NB4 (cell line): ENCODE measurements around the gene WIPF3.

Experiments
- MYC ChIP-seq: IDR thresholded peaks from 2 replicates; pipeline ENCODE4 v1.6.1; 2011; ENCODE audit warnings: low read depth, low read length
- POLR2A ChIP-seq: IDR thresholded peaks from 2 replicates; pipeline ENCODE4 v1.6.1; 2011; ENCODE audit warnings: mild to moderate bottlenecking; ENCODE audit not compliant: insufficient read length; ENCODE audit errors: extremely low read depth
- TF ChIP-seq, protein P1 (sequence below): IDR thresholded peaks from one replicate; pipeline ENCODE4 v1.5.1; 2012; ENCODE audit warnings: low read depth, low read length

DNA sequence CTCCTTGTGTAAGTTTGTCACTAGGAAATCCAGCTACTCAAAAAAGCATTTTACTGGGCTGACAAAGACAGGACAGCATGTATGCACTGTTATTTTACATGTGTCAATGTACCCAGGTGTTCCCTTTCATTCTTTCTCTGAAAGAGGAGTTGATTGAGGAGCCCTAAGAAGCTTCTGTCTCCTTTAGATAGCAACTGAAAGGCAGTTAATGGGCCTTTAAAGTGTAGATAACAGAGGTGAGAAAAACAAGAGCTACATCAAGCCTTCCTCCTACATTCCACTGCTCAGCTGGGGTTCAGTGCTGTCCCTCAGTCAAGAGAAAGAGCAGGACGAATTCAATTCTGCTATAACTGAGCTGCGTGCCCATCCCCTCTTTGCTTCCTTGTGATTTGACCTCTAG, 12.8 kb upstream of the WIPF3 start:
- TF ChIP-seq POLR2A (no peak), MYC (no peak)
- TF ChIP-seq, protein P1, sequence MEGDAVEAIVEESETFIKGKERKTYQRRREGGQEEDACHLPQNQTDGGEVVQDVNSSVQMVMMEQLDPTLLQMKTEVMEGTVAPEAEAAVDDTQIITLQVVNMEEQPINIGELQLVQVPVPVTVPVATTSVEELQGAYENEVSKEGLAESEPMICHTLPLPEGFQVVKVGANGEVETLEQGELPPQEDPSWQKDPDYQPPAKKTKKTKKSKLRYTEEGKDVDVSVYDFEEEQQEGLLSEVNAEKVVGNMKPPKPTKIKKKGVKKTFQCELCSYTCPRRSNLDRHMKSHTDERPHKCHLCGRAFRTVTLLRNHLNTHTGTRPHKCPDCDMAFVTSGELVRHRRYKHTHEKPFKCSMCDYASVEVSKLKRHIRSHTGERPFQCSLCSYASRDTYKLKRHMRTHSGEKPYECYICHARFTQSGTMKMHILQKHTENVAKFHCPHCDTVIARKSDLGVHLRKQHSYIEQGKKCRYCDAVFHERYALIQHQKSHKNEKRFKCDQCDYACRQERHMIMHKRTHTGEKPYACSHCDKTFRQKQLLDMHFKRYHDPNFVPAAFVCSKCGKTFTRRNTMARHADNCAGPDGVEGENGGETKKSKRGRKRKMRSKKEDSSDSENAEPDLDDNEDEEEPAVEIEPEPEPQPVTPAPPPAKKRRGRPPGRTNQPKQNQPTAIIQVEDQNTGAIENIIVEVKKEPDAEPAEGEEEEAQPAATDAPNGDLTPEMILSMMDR = no peak
